ENCODE data around the gene ALDH2. TPM values are rescaled to one million over a fixed set of nuclear protein-coding genes. Genes with fewer than 3 reads are reported as not detected.

The ALDH2 gene
- 1.4 and 2.4 TPM in 2 replicates for total RNA-seq (2013; cell fraction: nucleolus; rRNA removed)
- total RNA-seq (2014; rRNA removed), result 11.9 and 12.2 TPM in 2 replicates
- total RNA-seq (2014; rRNA removed; fragmentation: Illumina TruSeq; extraction: Trizol), result 4.5 and 4.8 TPM in 2 replicates
- 15.2 and 16.6 TPM in 2 replicates for total RNA-seq (2021)
- 4.5 TPM for polyA plus RNA-seq (2011; ENCODE audit: low read depth)
- 1.4 TPM in 2 replicates for polyA plus RNA-seq (2011; rRNA removed)
- polyA plus RNA-seq (2011; cell fraction: cytosol; rRNA removed), result 1.1 and 1.7 TPM in 2 replicates
- 3.8 and 5.1 TPM in 2 replicates for polyA plus RNA-seq (2011; cell fraction: nucleus; rRNA removed)
- polyA plus RNA-seq (2012), result 10.4 and 17.1 TPM in 2 replicates
- 5.9 and 7.7 TPM in 2 replicates for polyA plus RNA-seq (2014; fragmentation: Illumina TruSeq; extraction: Trizol)
- 1 to 10 TPM; 1.8 to 4.9 TPM for polyA plus RNA-seq (2014; fragmentation: Nextera tagmentation; extraction: Ambion mirVana)
- 16.2 and 16.4 TPM in 2 replicates for polyA plus RNA-seq (2014; rRNA removed)
- 10 to 100 TPM in 1 of 2 experiments, 1 to 10 TPM in 1; 9.7 to 12.4 TPM for polyA plus RNA-seq (2016; fragmentation: Nextera tagmentation; extraction: Ambion mirVana)
- polyA minus RNA-seq (2011; rRNA and poly(A)+ RNA removed), result 0.22 and 1.1 TPM in 2 replicates
- polyA minus RNA-seq (2011; cell fraction: cytosol; rRNA and poly(A)+ RNA removed), result not detected in 2 replicates
- polyA minus RNA-seq (2011; cell fraction: nucleus; rRNA and poly(A)+ RNA removed), result 0.48 and 1.1 TPM in 2 replicates
- percentile 41 among the genes with signal in this experiment for Bru-seq, nascent RNA
- percentile 47 among the genes with signal in this experiment for BruChase-seq, experiment 1, labeled RNA remaining after a 6-hour chase
- BruChase-seq, experiment 2, labeled RNA remaining after a 2-hour chase, result percentile 43 among the genes with signal in this experiment
- long read RNA-seq, experiment 1, full-length matches to known transcripts, result 2 of 3 reads
- long read RNA-seq, experiment 1, partial matches to known transcripts, result 1 of 3 reads
- long read RNA-seq, experiment 1, other reads (novel, unspliced or antisense), result 0 of 3 reads
- long read RNA-seq, experiment 2, full-length matches to known transcripts, result 2 of 2 reads
- long read RNA-seq, experiment 2, partial matches to known transcripts, result 0 of 2 reads
- long read RNA-seq, experiment 2, other reads (novel, unspliced or antisense), result 0 of 2 reads

DNA sequence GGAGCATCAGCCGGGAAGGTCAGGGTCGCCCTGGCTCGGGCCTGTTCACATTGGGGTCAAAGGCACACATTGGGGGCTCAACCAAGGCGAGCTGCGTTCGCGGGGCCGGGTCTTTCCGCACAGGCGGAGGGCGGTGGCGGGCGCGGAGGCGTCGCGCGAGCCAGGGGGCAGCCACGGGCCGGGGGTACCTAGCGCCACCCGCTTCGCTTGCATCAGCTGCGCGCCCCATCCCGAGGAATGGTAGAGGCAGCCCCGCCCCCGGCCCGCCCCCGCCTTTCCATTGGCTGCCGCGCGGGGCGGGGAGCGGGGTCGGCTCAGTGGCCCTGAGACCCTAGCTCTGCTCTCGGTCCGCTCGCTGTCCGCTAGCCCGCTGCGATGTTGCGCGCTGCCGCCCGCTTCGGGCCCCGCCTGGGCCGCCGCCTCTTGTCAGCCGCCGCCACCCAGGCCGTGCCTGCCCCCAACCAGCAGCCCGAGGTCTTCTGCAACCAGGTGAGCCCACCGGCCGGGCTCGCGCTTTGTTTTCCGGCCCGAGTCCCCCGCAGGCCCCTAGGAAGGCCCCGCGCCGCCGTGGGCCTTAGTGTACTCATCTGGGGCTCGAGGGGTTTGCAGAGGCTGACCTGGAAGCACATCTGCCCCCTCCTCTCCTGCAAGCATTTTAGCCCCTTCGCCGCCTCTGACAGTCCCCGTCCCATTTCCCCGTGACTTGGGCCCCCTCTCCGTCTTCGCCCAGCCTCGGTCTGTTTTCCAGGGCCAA, at the start of gene ALDH2:
TSS of gene ALDH2 (plus strand) at position 326 of the 754 bp plus-strand sequence. CDS start at position 376, 50 bp downstream.
- 2% methylated on average over 60 of the region's 73 CpGs for WGBS (ENCODE audit: insufficient coverage, insufficient replicate concordance, low lambda C conversion rate, missing lambda C conversion rate)
- no peak for FAIRE-seq

More for the DNA sequence above, at the start of gene ALDH2:
- Histone ChIP-seq H3K79me2 (ENCODE audit: control insufficient read depth, insufficient read depth, low read length) (no peaks in the 10 kb centered on the region; the same call in 1 of the 2 replicates), H3K4me1 (ENCODE audit: control insufficient read depth, insufficient read depth, low read length) (peaks cover 46% of the 10 kb centered on the region), H3K4me3 (peak within 1 kb of the TSS; percentile 59; the same call in 1 of the 2 replicates), H4K20me1 (ENCODE audit: control insufficient read depth, insufficient read depth) (no peaks in the 10 kb centered on the region), H3K27me3 (replicated peaks in 1 of 2; ENCODE audit: control insufficient read depth in 2 of 2, insufficient read depth in 2 of 2, low read length in 1 of 2) (no peaks in the 10 kb centered on the region), H2AFZ (ENCODE audit: control insufficient read depth, low read depth, low read length) (peak within 1 kb of the TSS; percentile 64), H3K36me3 (ENCODE audit: control insufficient read depth in 2 of 2, insufficient read depth in 2 of 2, low read length in 1 of 2) (no peaks in the 10 kb centered on the region), H3K27ac (ENCODE audit: control insufficient read depth, insufficient read depth) (peak within 1 kb of the TSS; percentile 65), H3K9ac (ENCODE audit: control insufficient read depth, insufficient read depth, low read length) (peak within 1 kb of the TSS; percentile 63), H3K4me2 (ENCODE audit: control insufficient read depth, insufficient read depth) (peak within 1 kb of the TSS; percentile 100), H3K9me3 (replicated peaks; ENCODE audit: control insufficient read depth, insufficient read depth, low read length) (no peaks in the 10 kb centered on the region; the same call in 1 of the 3 replicates)
- BruUV-seq (replicated peaks), result no TSS peak
- ChIA-PET SMC1A (ENCODE audit: uncharacterized antibody, unreplicated experiment) (interaction anchor here (0.6 to 1.8 kb wide), 4 partner anchors 8 to 332 kb away, joined by 3 to 5 read pairs (median 5); no protein-coding TSS in a partner anchor), POLR2A (interaction anchor here (1.0 kb wide), 1 partner anchor 9 kb away, joined by 3 read pairs; no protein-coding TSS in a partner anchor), RAD21 (ENCODE audit: unreplicated experiment) (no interaction called here), CTCF (interaction anchor here (2.2 kb wide), 1 partner anchor 46 kb away, joined by 9 read pairs; no protein-coding TSS in a partner anchor)
- ATAC-seq (peak; percentile 61), DNase-seq (ENCODE audit: low read depth, low spot score) (no peak)
- intact Hi-C loops (cut with micrococcal nuclease; ENCODE audit: unreplicated experiment) (loop anchor here (1.0 kb wide), 1 partner anchor 8 kb away; no protein-coding TSS in a partner anchor), in situ Hi-C loops (cut with MboI) (no loop called here)
- no peak for TF ChIP-seq POLR2AphosphoS5 (IDR thresholded peaks at IDR 0.05; ENCODE audit: low read length)
- no peak for TF ChIP-seq NR2F1 (conservative IDR thresholded peaks at IDR 0.05)
- peak; percentile 80; the same call in 1 of the 2 replicates for TF ChIP-seq NFYB (IDR thresholded peaks at IDR 0.05; ENCODE audit: insufficient read depth, low read depth, low read length)
- TF ChIP-seq EGR1 (IDR thresholded peaks at IDR 0.05; ENCODE audit: borderline replicate concordance in 1 of 2, low read depth in 2 of 2, low read length in 2 of 2), result peak in 1 of 2 experiments; percentile 63; a peak in 2 of 3 replicates
- TF ChIP-seq GATAD2B (conservative IDR thresholded peaks at IDR 0.05; ENCODE audit: low read depth), result peak; percentile 50; the same call in 1 of the 2 replicates
- TF ChIP-seq RELA (IDR thresholded peaks at IDR 0.05; ENCODE audit: borderline replicate concordance, partially characterized antibody), result no peak
- no peak for TF ChIP-seq YY1 (IDR thresholded peaks at IDR 0.05; ENCODE audit: low read depth, low read length)
- TF ChIP-seq DPF2 (IDR thresholded peaks at IDR 0.05), result 0 out of 2 replicates have a peak, but pooled peaks have one; percentile 28
- TF ChIP-seq ZNF687 (IDR thresholded peaks at IDR 0.05), result peak; percentile 36; the same call in 1 of the 2 replicates
- peak; percentile 66 for TF ChIP-seq POLR2A (IDR thresholded peaks at IDR 0.05; ENCODE audit: low read depth, low read length)
- TF ChIP-seq RAD21 (IDR thresholded peaks at IDR 0.05; ENCODE audit: insufficient read depth, low read depth, low read length), result no peak
- no peak for TF ChIP-seq SPI1 (IDR thresholded peaks at IDR 0.05; ENCODE audit: borderline replicate concordance, insufficient read depth, low read depth, low read length)
- TF ChIP-seq CREB1 (IDR thresholded peaks at IDR 0.05; ENCODE audit: low read depth), result no peak
- TF ChIP-seq KLF5 (IDR thresholded peaks at IDR 0.05; ENCODE audit: partially characterized antibody), result no peak
- TF ChIP-seq ZNF384 (IDR thresholded peaks at IDR 0.05; ENCODE audit: borderline replicate concordance, low read depth, low read length), result no peak

Data from GM12878 (cell line).